HepG2 (cell line): Measurements from ENCODE around the gene TPPP3. TPM values are rescaled to one million over a fixed set of nuclear protein-coding genes. Genes with fewer than 3 reads are reported as not detected.

ENCODE experiments used
- E2F1 ChIP-seq: sonication (generic); formaldehyde crosslinking; IDR thresholded peaks from 2 replicates; pipeline ENCODE4 v1.5.0; 2020; ENCODE audit warnings: missing genetic modification reagents
- GATA4 ChIP-seq: sonication (generic); IDR thresholded peaks from 2 replicates; pipeline ENCODE4 v1.6.1; 2016; ENCODE audit warnings: antibody characterized with exemption, low read depth, borderline replicate concordance
- HMGXB3 ChIP-seq: sonication (generic); formaldehyde crosslinking; IDR thresholded peaks from 2 replicates; pipeline ENCODE4 v1.4.0; 2020; ENCODE audit warnings: missing genetic modification reagents, borderline replicate concordance
- JUND ChIP-seq: sonication (generic); formaldehyde crosslinking; IDR thresholded peaks from 2 replicates; pipeline ENCODE4 v1.8.0; 2022; ENCODE audit warnings: mild to moderate bottlenecking, missing genetic modification reagents
- KAT2B ChIP-seq: fragments of 150-350 bp; IDR thresholded peaks from 2 replicates; pipeline ENCODE4 v1.6.1; 2014; ENCODE audit warnings: low read depth, low read length, borderline replicate concordance
- MAFG ChIP-seq: sonication (generic); formaldehyde crosslinking; IDR thresholded peaks from 2 replicates; pipeline ENCODE4 v1.5.1; 2020; ENCODE audit warnings: mild to moderate bottlenecking, missing genetic modification reagents
- MATR3 ChIP-seq: sonication (generic); formaldehyde crosslinking; IDR thresholded peaks from 2 replicates; pipeline ENCODE4 v1.4.0; 2020; ENCODE audit warnings: missing genetic modification reagents
- MXD4 ChIP-seq: IDR thresholded peaks from 2 replicates; pipeline ENCODE4 v1.6.1; 2016; ENCODE audit warnings: mild to moderate bottlenecking, missing biosample characterization, missing genetic modification reagents
- NCOA1 ChIP-seq: sonication (generic); formaldehyde crosslinking; IDR thresholded peaks from 2 replicates; pipeline ENCODE4 v1.9.0; 2021; ENCODE audit warnings: missing genetic modification reagents
- NR1H2 ChIP-seq: sonication (generic); formaldehyde crosslinking; IDR thresholded peaks from 2 replicates; pipeline ENCODE4 v1.8.1; 2022; ENCODE audit warnings: low read depth, missing genetic modification reagents, borderline replicate concordance
- RCOR2 ChIP-seq: IDR thresholded peaks from 2 replicates; pipeline ENCODE4 v1.6.1; 2016; ENCODE audit warnings: missing biosample characterization, missing genetic modification reagents
- STAG1 ChIP-seq: sonication (generic); formaldehyde crosslinking; IDR thresholded peaks from 2 replicates; pipeline ENCODE4 v1.4.0; 2020; ENCODE audit warnings: missing genetic modification reagents
- THAP11 ChIP-seq: IDR thresholded peaks from 2 replicates; pipeline ENCODE4 v1.6.1; 2016; ENCODE audit warnings: missing biosample characterization, missing genetic modification reagents
- THYN1 ChIP-seq: sonication (generic); formaldehyde crosslinking; IDR thresholded peaks from 2 replicates; pipeline ENCODE4 v1.8.1; 2023; ENCODE audit warnings: low read depth, mild to moderate bottlenecking, moderate library complexity, missing genetic modification reagents, borderline replicate concordance
- ZBTB44 ChIP-seq: sonication (generic); formaldehyde crosslinking; IDR thresholded peaks from 2 replicates; pipeline ENCODE4 v1.4.0; 2020; ENCODE audit warnings: missing genetic modification reagents
- ZFAT ChIP-seq: sonication (generic); formaldehyde crosslinking; conservative IDR thresholded peaks from 2 replicates; pipeline ENCODE4 v1.8.1; 2023; ENCODE audit warnings: missing genetic modification reagents, inconsistent platforms
- ZNF333 ChIP-seq: sonication (generic); formaldehyde crosslinking; IDR thresholded peaks from 2 replicates; pipeline ENCODE4 v1.4.0; 2020; ENCODE audit warnings: mild to moderate bottlenecking, missing genetic modification reagents, borderline replicate concordance
- ZNF382 ChIP-seq: sonication (generic); formaldehyde crosslinking; IDR thresholded peaks from 2 replicates; pipeline ENCODE4 v1.5.0; 2020; ENCODE audit warnings: missing genetic modification reagents, mild to moderate bottlenecking, borderline replicate concordance
- ZNF512B ChIP-seq: sonication (generic); formaldehyde crosslinking; IDR thresholded peaks from 2 replicates; pipeline ENCODE4 v1.5.1; 2020; ENCODE audit warnings: missing genetic modification reagents, mild to moderate bottlenecking, borderline replicate concordance
- ZNF557 ChIP-seq: sonication (generic); formaldehyde crosslinking; IDR thresholded peaks from 2 replicates; pipeline ENCODE4 v1.4.0; 2020; ENCODE audit warnings: missing genetic modification reagents
- polyA plus RNA-seq, 8 experiments: library from polyadenylated mRNA; depleted of rRNA in 3 of 8; stranded (reverse) in 7 of 8; unstranded in 1 of 8; fragments of >200 nt; fragmentation: Illumina TruSeq in 4 of 8; extraction: Trizol in 4 of 8; gene quantifications; 2 replicates each; pipeline versions ENCODE4 v1.2.1 to v1.2.3, GENCODE V29; 2011 to 2016; ENCODE audit warnings: low read depth in 4 of 8, missing spikeins in 1 of 8, mixed read lengths in 1 of 8; ENCODE audit not compliant: insufficient read depth in 1 of 8
- total RNA-seq, 5 experiments: library from RNA; depleted of rRNA; stranded (reverse); fragments of >200 nt; fragmentation: Illumina TruSeq; extraction: Trizol; gene quantifications; 2 replicates each; pipeline ENCODE4 v1.2.3, GENCODE V29; 2016; ENCODE audit warnings: low read depth in 1 of 5

TPPP3 gene
- total and polyA plus RNA-seq, 2 of the 13 experiments (the other 11 are each of a cell fraction or from before 2014, with no cell fraction given), result 0.16 to 0.44 TPM

GRCh38 chr16:67430977-67431774 is 37.9 kb upstream of the TPPP3 start, which contains the start of gene HSD11B2 (continued):
- no peak for TF ChIP-seq ZNF512B (CRISPR knock-in tag)
- 0 out of 2 replicates have a peak, but pooled peaks have one; percentile 46 for TF ChIP-seq E2F1 (CRISPR knock-in tag)
- no peak for TF ChIP-seq ZNF382
- no peak for TF ChIP-seq NCOA1 (CRISPR knock-in tag)
- no peak for TF ChIP-seq NR1H2 (CRISPR knock-in tag)
- TF ChIP-seq THYN1 (CRISPR knock-in tag), result no peak
- TF ChIP-seq JUND, result no peak
- no peak for TF ChIP-seq ZBTB44 (CRISPR knock-in tag)
- no peak for TF ChIP-seq HMGXB3 (CRISPR knock-in tag)
- TF ChIP-seq ZNF333 (CRISPR knock-in tag), result 0 out of 2 replicates have a peak, but pooled peaks have one; percentile 28
- TF ChIP-seq THAP11 (CRISPR knock-in tag), result 0 out of 2 replicates have a peak, but pooled peaks have one; percentile 6
- 0 out of 2 replicates have a peak, but pooled peaks have one; percentile 5 for TF ChIP-seq MAFG (CRISPR knock-in tag)
- no peak for TF ChIP-seq KAT2B
- TF ChIP-seq ZNF557 (CRISPR knock-in tag), result no peak
- TF ChIP-seq ZFAT (CRISPR knock-in tag), result no peak
- no peak for TF ChIP-seq RCOR2 (CRISPR knock-in tag)
- no peak; the same call in none of the 2 replicates for TF ChIP-seq GATA4
- no peak; the same call in 1 of the 2 replicates for TF ChIP-seq STAG1 (CRISPR knock-in tag)
- TF ChIP-seq MXD4 (CRISPR knock-in tag), result no peak
- no peak for TF ChIP-seq MATR3
